GM12878 (cell line): ENCODE results near the gene DNAH1. TPM values are rescaled to one million over a fixed set of nuclear protein-coding genes. Genes with fewer than 3 reads are reported as not detected.

Experiments
- CBX5 ChIP-seq: sonication (generic); IDR thresholded peaks from 2 replicates; pipeline ENCODE4 v1.6.1; 2016; ENCODE audit warnings: low read depth, moderate library complexity, mild to moderate bottlenecking, inconsistent platforms
- TBL1XR1 ChIP-seq: IDR thresholded peaks from 2 replicates; pipeline ENCODE4 v1.6.1; 2012; ENCODE audit warnings: low read depth, low read length, improper control_type of control experiment
- ZNF217 ChIP-seq: fragments of 450-650 bp; IDR thresholded peaks from 2 replicates; pipeline ENCODE4 v1.6.1; 2017; ENCODE audit warnings: antibody characterized with exemption, mild to moderate bottlenecking
- polyA plus RNA-seq, 11 experiments: library from polyadenylated mRNA; depleted of rRNA in 4 of 11; unstranded in 6 of 11; stranded (reverse) in 5 of 11; fragments of >200 nt; fragmentation: Nextera tagmentation in 4 of 11; fragmentation: Illumina TruSeq in 1 of 11; extraction: Ambion mirVana in 4 of 11; extraction: Trizol in 1 of 11; gene quantifications; 1 replicate in 1 of 11; 2 replicates in 10 of 11; pipeline versions ENCODE4 v1.2.1 to v1.2.3, GENCODE V29; 2011 to 2016; ENCODE audit warnings: inconsistent platforms in 2 of 11, missing spikeins in 2 of 11, low read depth in 1 of 11
- total RNA-seq, 4 experiments: library from RNA; depleted of rRNA in 3 of 4; stranded (reverse); fragments of >200 nt in 3 of 4; fragmentation: Illumina TruSeq in 1 of 4; extraction: Trizol in 1 of 4; gene quantifications; 2 replicates each; pipeline versions ENCODE4 v1.2.1 to v1.2.3, GENCODE V29; 2013 to 2021
- TF ChIP-seq, protein P1 (sequence below): IDR thresholded peaks from 2 replicates; pipeline ENCODE4 v1.6.1; 2012; ENCODE audit warnings: improper control_type of control experiment, low read depth, low read length; ENCODE audit not compliant: insufficient replicate concordance
- TF ChIP-seq, protein P2 (sequence below): fragments of 450-650 bp; IDR thresholded peaks from 2 replicates; pipeline ENCODE4 v1.6.1; 2017; ENCODE audit warnings: borderline replicate concordance
- TF ChIP-seq, protein P3 (sequence below): fragments of 150-350 bp; IDR thresholded peaks from 2 replicates; pipeline ENCODE4 v1.6.1; 2016; ENCODE audit warnings: low read depth, low read length
- TF ChIP-seq, protein P4 (sequence below): fragments of 450-650 bp; IDR thresholded peaks from 2 replicates; pipeline ENCODE4 v1.6.1; 2016; ENCODE audit warnings: mild to moderate bottlenecking, moderate library complexity, borderline replicate concordance

The DNAH1 gene
- total and polyA plus RNA-seq, 10 of the 15 experiments (the other 5 are each of a cell fraction or from before 2014, with no cell fraction given): 0.31 to 5.8 (median 2.7) TPM

DNA sequence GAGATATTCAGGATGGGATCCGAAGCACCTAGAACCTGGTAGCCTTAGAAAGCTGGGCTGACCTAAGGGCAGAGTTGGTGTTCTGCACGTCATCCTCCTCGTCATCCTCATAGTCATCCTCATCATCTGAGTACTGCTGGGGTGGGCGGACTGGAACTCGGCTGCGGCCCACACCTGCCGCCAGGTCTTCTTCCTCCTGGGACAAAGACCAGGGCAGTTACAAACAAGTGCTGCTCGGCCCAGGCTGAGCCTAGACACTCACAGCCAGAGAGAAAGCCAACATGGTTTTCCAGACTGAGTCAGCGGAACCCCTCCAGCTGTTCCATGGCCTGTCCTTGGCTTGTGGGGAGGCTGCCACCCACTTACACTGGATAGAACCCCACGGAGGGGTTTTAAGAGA lies 88.3 kb downstream of the DNAH1 start (continued):
- TF ChIP-seq, protein P1, sequence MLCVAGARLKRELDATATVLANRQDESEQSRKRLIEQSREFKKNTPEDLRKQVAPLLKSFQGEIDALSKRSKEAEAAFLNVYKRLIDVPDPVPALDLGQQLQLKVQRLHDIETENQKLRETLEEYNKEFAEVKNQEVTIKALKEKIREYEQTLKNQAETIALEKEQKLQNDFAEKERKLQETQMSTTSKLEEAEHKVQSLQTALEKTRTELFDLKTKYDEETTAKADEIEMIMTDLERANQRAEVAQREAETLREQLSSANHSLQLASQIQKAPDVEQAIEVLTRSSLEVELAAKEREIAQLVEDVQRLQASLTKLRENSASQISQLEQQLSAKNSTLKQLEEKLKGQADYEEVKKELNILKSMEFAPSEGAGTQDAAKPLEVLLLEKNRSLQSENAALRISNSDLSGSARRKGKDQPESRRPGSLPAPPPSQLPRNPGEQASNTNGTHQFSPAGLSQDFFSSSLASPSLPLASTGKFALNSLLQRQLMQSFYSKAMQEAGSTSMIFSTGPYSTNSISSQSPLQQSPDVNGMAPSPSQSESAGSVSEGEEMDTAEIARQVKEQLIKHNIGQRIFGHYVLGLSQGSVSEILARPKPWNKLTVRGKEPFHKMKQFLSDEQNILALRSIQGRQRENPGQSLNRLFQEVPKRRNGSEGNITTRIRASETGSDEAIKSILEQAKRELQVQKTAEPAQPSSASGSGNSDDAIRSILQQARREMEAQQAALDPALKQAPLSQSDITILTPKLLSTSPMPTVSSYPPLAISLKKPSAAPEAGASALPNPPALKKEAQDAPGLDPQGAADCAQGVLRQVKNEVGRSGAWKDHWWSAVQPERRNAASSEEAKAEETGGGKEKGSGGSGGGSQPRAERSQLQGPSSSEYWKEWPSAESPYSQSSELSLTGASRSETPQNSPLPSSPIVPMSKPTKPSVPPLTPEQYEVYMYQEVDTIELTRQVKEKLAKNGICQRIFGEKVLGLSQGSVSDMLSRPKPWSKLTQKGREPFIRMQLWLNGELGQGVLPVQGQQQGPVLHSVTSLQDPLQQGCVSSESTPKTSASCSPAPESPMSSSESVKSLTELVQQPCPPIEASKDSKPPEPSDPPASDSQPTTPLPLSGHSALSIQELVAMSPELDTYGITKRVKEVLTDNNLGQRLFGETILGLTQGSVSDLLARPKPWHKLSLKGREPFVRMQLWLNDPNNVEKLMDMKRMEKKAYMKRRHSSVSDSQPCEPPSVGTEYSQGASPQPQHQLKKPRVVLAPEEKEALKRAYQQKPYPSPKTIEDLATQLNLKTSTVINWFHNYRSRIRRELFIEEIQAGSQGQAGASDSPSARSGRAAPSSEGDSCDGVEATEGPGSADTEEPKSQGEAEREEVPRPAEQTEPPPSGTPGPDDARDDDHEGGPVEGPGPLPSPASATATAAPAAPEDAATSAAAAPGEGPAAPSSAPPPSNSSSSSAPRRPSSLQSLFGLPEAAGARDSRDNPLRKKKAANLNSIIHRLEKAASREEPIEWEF: no peak
- TF ChIP-seq, protein P2, sequence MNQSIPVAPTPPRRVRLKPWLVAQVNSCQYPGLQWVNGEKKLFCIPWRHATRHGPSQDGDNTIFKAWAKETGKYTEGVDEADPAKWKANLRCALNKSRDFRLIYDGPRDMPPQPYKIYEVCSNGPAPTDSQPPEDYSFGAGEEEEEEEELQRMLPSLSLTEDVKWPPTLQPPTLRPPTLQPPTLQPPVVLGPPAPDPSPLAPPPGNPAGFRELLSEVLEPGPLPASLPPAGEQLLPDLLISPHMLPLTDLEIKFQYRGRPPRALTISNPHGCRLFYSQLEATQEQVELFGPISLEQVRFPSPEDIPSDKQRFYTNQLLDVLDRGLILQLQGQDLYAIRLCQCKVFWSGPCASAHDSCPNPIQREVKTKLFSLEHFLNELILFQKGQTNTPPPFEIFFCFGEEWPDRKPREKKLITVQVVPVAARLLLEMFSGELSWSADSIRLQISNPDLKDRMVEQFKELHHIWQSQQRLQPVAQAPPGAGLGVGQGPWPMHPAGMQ: no peak
- no peak for TF ChIP-seq ZNF217
- no peak for TF ChIP-seq CBX5
- TF ChIP-seq, protein P3, sequence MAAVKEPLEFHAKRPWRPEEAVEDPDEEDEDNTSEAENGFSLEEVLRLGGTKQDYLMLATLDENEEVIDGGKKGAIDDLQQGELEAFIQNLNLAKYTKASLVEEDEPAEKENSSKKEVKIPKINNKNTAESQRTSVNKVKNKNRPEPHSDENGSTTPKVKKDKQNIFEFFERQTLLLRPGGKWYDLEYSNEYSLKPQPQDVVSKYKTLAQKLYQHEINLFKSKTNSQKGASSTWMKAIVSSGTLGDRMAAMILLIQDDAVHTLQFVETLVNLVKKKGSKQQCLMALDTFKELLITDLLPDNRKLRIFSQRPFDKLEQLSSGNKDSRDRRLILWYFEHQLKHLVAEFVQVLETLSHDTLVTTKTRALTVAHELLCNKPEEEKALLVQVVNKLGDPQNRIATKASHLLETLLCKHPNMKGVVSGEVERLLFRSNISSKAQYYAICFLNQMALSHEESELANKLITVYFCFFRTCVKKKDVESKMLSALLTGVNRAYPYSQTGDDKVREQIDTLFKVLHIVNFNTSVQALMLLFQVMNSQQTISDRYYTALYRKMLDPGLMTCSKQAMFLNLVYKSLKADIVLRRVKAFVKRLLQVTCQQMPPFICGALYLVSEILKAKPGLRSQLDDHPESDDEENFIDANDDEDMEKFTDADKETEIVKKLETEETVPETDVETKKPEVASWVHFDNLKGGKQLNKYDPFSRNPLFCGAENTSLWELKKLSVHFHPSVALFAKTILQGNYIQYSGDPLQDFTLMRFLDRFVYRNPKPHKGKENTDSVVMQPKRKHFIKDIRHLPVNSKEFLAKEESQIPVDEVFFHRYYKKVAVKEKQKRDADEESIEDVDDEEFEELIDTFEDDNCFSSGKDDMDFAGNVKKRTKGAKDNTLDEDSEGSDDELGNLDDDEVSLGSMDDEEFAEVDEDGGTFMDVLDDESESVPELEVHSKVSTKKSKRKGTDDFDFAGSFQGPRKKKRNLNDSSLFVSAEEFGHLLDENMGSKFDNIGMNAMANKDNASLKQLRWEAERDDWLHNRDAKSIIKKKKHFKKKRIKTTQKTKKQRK: no peak
- TF ChIP-seq, protein P4, sequence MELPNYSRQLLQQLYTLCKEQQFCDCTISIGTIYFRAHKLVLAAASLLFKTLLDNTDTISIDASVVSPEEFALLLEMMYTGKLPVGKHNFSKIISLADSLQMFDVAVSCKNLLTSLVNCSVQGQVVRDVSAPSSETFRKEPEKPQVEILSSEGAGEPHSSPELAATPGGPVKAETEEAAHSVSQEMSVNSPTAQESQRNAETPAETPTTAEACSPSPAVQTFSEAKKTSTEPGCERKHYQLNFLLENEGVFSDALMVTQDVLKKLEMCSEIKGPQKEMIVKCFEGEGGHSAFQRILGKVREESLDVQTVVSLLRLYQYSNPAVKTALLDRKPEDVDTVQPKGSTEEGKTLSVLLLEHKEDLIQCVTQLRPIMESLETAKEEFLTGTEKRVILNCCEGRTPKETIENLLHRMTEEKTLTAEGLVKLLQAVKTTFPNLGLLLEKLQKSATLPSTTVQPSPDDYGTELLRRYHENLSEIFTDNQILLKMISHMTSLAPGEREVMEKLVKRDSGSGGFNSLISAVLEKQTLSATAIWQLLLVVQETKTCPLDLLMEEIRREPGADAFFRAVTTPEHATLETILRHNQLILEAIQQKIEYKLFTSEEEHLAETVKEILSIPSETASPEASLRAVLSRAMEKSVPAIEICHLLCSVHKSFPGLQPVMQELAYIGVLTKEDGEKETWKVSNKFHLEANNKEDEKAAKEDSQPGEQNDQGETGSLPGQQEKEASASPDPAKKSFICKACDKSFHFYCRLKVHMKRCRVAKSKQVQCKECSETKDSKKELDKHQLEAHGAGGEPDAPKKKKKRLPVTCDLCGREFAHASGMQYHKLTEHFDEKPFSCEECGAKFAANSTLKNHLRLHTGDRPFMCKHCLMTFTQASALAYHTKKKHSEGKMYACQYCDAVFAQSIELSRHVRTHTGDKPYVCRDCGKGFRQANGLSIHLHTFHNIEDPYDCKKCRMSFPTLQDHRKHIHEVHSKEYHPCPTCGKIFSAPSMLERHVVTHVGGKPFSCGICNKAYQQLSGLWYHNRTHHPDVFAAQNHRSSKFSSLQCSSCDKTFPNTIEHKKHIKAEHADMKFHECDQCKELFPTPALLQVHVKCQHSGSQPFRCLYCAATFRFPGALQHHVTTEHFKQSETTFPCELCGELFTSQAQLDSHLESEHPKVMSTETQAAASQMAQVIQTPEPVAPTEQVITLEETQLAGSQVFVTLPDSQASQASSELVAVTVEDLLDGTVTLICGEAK: no peak
- no peak for TF ChIP-seq TBL1XR1
- TF ChIP-seq, all 136 proteins: peak for 0
